Measurements from ENCODE around the gene IL17RD. TPM values are rescaled to one million over a fixed set of nuclear protein-coding genes. Genes with fewer than 3 reads are reported as not detected.

The IL17RD gene
- total and polyA plus RNA-seq, 2 of the 13 experiments (the other 11 are each of a cell fraction or from before 2014, with no cell fraction given) = 0.28 to 0.31 TPM

- TF ChIP-seq REST (IDR thresholded peaks at IDR 0.05; ENCODE audit: borderline replicate concordance in 1 of 2, low read depth in 1 of 2, low read length in 2 of 2) (no peak), ZEB1 (IDR thresholded peaks at IDR 0.05; ENCODE audit: insufficient replicate concordance, low read depth) (no peak), GRHL1 (CRISPR knock-in tag; conservative IDR thresholded peaks at IDR 0.05) (no peak), ZNF263 (CRISPR knock-in tag; IDR thresholded peaks at IDR 0.05) (no peak)
Observed at GRCh38 chr3:57144952-57145351, 20.2 kb downstream of the IL17RD start (continued).

GRCh38 chr3:57143886-57144459, 21.2 kb downstream of the IL17RD start:
- Histone ChIP-seq H3K4me3 (replicated peaks in 1 of 3; ENCODE audit: insufficient read depth in 1 of 3, low read depth in 2 of 3, low read length in 3 of 3) (no peak overlapping the region), H3K27ac (ENCODE audit: extremely low read length, insufficient read depth, low read length) (no peak overlapping the region), H2AFZ (ENCODE audit: low read length) (no peak overlapping the region), H3K4me2 (ENCODE audit: low read depth, low read length) (no peak overlapping the region), H3K27me3 (ENCODE audit: control insufficient read depth in 1 of 2, insufficient read depth in 2 of 2, low read length in 2 of 2) (peaks cover 0 to 11% of the 10 kb centered on the region in 2 experiments; a peak in 1 of 5 replicates), H3K9me3 (ENCODE audit: low read length) (no peaks in the 10 kb centered on the region), H3K9ac (ENCODE audit: insufficient read depth, low read depth, low read length) (no peak overlapping the region), H3K79me2 (ENCODE audit: insufficient read depth, low read length) (no peaks in the 10 kb centered on the region), H3K4me1 (ENCODE audit: insufficient read depth, low read length) (no peaks in the 10 kb centered on the region), H4K20me1 (ENCODE audit: insufficient read depth, low read length) (no peaks in the 10 kb centered on the region), H3K36me3 (replicated peaks in 1 of 2; ENCODE audit: control insufficient read depth in 1 of 2, insufficient read depth in 2 of 2, low read length in 2 of 2) (no peaks in the 10 kb centered on the region)
- FAIRE-seq (no peak), DNase-seq (ENCODE audit: low spot score) (no peak), ATAC-seq (no peak)
- ChIA-PET CTCF (ENCODE audit: low intra/inter-chr PET ratio, low total read pairs) (no interaction called here), POLR2A (no interaction called here)
- in situ Hi-C loops (cut with HindIII; ENCODE audit: extremely low pct_ligation_motif_present, low pct_unique_long_range_greater_than_20kb) = no loop called here
- intact Hi-C loops (cut with micrococcal nuclease; ENCODE audit: unreplicated experiment) = no loop called here
- no TSS peak for BruUV-seq (replicated peaks)
- 15% methylated on average over 4 of the region's 4 CpGs for WGBS (ENCODE audit: low lambda C conversion rate)
- no peak for TF ChIP-seq IRF1 (CRISPR knock-in tag; IDR thresholded peaks at IDR 0.05; ENCODE audit: low read depth)
- TF ChIP-seq ZBTB25 (CRISPR knock-in tag; IDR thresholded peaks at IDR 0.05) = no peak
- no peak for TF ChIP-seq ZNF589 (CRISPR knock-in tag; conservative IDR thresholded peaks at IDR 0.05)
- no peak for TF ChIP-seq NFE2 (CRISPR knock-in tag; IDR thresholded peaks at IDR 0.05)
- TF ChIP-seq ZBTB49 (CRISPR knock-in tag; IDR thresholded peaks at IDR 0.05; ENCODE audit: borderline replicate concordance) = no peak
- TF ChIP-seq SIN3A (IDR thresholded peaks at IDR 0.05; ENCODE audit: borderline replicate concordance, low read depth, low read length) = no peak

Data from HepG2 (cell line).